NAMALWA (cell line): ENCODE data around the gene CMTM4.
"Not testable (repeated sequence)": the region's sequence is repeated elsewhere in the genome, so short reads cannot be mapped to it uniquely, and the experiment has no call there.

ENCODE experiments used
- DNase-seq: peaks from one replicate; pipeline ENCODE4 v3.0.0-alpha.2; 2015; ENCODE audit warnings: low spot score

Gene CMTM4

GRCh38 chr16:66641387-66641786 lies 55.2 kb downstream of the CMTM4 start:
- no peak for DNase-seq

- no peak for DNase-seq
These were observed 55.7 kb downstream of the CMTM4 start for GRCh38 chr16:66640724-66641314.

DNA sequence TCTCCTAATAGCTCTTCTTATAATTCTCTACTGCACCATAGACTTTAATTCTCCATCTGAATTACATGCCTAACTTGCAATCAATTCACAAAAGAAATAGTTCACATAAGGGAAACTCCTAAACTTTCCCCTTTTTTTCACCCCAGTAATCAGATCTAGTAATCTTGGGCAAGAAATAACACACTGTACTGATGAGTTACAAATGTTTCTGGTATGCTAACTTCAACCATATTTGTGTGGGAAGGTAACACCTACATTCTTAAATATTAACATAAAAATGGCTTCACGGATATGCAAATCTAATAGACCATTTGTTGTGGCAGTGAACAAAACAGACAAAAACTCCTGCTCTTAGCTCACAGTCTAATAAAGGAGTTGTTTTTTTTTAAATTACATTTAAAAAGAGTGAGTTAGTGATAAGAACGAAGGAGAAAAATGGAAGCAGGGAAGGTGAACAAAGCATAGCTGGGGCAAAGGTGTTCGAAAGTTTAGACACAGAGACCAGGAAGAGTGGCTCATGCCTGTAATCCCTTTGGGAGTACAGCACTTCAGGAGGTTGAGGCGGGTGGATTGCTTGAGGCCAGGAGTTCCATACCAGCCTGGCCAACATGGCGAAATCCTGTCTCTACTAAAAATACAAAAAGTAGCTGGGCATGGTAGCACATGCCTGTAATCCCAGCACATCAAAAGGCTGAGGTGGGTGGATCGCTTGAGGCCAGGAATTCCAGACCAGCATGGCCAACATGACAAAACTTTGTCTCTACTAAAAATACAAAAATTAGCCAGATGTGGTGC lies 57.3 kb downstream of the CMTM4 start:
- DNase-seq, result no peak

- no peak for DNase-seq
These were observed 58.7 kb downstream of the CMTM4 start for GRCh38 chr16:66637806-66638205.

DNA sequence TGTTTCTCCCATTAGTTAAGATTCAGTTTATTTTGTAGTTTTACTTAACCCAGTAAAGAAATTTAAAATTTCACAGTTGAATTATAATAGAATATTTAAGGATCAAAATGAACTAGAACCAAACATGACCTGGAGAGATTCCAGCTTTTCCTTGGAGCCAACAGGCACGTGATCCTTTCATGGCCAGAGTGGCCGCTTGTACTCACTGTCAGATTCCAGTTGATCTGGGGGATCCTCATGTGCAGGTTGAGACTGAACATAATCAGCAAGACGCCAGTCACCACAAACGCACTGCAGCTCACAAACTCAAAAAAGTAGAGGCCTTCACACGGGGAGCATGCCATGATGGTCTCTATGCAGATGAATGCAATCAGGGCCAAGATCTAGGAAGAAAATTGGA lies 60.3 kb downstream of the CMTM4 start:
- DNase-seq, result no peak

GRCh38 chr16:66635406-66635805 lies 61.1 kb downstream of the CMTM4 start:
- no peak for DNase-seq

- DNase-seq, result no peak
These were observed 61.9 kb downstream of the CMTM4 start for GRCh38 chr16:66634527-66635196.

GRCh38 chr16:66631558-66631957 lies 65.0 kb downstream of the CMTM4 start:
- DNase-seq, result not testable (repeated sequence)

DNA sequence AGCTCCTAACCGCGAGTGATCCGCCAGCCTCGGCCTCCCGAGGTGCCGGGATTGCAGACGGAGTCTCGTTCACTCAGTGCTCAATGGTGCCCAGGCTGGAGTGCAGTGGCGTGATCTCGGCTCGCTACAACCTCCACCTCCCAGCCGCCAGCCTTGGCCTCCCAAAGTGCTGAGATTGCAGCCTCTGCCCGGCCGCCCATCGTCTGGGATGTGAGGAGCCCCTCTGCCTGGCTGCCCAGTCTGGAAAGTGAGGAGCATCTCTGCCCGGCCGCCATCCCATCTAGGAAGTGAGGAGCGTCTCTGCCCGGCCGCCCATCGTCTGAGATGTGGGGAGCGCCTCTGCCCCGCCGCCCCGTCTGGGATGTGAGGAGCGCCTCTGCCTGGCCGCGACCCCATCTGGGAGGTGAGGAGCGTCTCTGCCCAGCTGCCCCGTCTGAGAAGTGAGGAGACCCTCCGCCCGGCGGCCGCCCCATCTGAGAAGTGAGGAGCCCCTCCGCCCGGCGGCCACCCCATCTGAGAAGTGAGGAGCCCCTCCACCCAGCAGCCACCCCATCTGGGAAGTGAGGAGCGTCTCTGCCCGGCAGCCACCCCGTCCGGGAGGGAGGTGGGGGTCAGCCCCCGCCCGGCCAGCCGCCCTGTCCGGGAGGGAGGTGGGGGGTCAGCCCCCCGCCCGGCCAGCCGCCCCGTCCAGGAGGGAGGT lies 65.8 kb downstream of the CMTM4 start:
- DNase-seq, result not testable (repeated sequence)

DNA sequence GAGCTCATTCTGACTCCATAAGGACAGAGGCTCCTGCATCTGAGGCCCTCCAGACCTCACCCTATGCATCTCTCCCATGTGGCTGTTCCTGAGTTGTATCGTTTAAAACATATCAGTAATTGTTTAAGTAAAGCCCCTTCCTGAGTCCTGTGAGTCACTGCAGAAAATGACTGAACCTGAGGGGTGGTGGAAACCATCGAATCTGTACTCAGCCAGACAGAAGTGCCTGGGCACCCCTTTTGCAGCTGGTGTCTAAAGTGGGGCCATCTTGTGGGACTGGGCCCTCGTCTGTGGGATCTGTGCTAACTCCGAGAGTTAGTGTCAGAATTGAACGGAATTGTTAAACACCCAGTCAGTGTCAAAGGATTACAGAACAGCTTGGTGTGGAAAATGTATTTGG lies 66.7 kb downstream of the CMTM4 start:
- no peak for DNase-seq

- not testable (repeated sequence) for DNase-seq
These were observed 68.7 kb downstream of the CMTM4 start for GRCh38 chr16:66627611-66628378.

GRCh38 chr16:66623755-66624154 lies 72.8 kb downstream of the CMTM4 start:
- DNase-seq, result no peak

DNA sequence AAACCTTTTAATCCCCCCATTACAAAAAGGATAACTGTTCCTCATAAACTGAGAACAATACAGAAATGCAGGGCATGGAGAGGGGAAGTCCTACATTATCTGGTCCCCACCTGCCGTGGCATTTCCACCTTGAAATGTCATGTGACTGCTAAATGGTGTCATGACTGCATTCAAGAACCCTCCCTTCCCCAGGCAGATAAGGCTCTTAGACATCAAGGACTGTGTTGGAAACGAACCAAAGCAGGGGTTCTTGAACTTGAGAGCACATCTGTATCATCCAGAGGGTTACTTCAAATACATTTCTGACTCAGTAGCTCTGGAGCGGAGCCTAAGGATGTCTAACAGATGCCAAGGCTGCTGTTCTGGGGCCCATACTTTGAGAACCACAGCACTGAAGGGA lies 73.7 kb downstream of the CMTM4 start:
- DNase-seq, result no peak

DNA sequence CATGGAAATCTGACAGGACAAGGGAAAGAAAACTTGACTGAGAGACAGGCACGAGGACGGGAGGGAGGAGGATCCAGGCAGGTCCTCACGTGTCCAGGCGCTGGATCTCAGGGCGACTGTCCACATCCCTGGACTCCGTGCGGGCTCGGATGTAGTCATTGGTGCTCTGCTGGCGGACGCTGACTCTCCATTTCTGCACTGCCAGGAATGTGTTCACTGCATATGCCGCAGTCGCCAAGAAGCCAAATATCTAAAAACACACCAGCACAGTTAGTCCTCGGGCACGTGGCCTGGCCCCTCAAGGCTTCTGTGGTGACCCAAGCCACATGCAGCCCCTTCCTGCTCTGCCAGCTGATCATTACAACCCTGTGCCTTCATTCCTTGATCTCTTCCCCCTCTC lies 74.6 kb downstream of the CMTM4 start:
- no peak for DNase-seq

GRCh38 chr16:66620429-66620795 lies 76.1 kb downstream of the CMTM4 start:
- no peak for DNase-seq

DNA sequence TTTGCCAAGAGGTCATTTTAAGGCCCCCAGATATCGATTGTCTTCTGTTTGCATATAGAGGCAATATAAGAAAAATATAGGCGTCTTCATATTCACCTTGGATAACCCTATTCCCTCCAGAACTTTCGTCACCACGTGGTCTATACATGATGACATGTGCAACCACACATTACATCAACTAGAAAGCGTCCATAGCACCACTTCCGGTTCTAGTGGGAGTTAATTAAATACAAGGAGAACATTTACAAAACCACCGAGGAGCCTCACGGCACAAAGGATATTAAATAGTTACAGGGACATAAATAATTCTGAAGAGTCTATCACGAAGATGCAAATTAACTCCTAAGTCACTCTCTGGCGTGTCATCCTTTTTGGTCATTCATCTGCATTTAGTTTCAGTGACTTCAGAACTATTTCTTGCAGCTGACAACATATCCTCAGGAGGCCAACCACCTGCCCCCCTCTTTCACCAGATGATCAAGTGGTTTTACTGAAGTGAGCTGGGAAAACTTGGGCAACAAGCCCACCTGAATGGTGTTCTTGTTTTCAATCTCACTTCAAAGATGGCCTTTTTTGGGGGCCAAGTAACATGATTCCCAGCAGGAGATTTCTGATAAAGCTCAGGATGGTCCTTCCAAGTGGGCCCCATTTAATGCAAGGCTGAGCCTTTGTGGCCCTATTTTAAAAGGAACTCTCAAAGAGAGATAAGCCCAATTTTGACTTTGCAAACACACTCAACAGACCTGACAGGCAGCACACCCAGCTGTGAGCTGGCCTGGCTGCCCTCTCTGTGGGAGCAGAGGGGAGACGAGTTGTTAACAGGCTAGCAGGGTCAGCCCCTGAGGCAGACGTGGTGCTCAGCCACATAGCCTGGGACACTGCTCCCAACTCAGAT lies 76.8 kb downstream of the CMTM4 start:
- DNase-seq, result peak; percentile 42

DNA sequence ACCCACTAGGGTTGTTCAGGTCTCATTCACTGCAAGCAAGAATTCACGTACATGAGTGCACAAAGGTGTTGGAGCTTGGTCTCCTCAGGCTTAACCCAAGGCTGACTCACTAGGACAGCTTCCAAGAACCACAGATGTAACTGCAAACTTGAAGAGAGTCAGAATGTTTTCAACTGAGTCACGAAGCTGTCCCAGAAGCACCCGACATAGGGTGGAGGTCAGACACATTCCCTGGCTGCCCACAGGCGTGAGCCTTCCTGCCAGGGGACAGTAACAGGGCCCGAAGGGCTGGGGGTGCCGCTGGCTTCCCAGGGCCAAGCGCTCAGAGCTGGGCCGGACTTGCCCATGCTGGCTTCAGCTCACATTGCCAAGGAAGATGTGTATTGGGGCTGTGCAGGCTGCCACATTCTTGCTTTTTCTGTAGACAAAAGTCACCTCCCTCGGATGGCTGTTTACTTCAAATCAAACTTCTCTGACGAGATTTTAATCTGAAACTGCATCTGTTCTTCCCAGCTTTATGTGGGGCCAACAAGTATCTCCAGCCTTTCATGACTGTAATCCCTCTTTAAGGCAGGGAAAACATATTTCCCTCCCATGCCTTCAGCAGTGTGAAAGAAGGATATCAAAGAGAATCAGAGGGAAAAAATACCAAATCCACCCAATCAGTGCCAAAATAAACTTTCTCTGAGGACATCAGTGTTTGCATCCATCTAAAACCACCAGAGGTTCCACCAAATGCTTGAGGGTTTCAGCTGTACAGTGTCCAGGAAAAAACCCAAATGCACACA lies 77.8 kb downstream of the CMTM4 start:
- no peak for DNase-seq

DNA sequence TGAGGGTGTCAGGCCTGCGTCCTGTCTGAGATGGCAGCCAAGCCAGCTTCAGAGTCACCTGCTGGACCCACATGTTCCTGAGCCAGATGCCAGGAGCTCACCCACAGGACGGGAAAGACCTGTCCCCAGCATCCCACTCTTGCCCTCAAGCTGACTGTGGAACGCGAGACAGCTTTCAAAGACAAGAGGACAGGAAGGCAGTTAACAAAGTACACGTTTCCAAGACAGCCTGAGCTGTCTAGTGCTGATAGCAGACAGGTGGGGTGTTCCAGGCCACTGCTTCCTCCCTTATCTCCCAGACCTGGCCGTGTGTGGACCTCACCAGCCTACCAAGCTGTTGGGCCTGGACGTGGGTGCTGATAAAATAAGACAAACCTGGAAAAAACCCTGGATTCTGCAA lies 78.8 kb downstream of the CMTM4 start:
- no peak for DNase-seq

GRCh38 chr16:66617010-66617434 lies 79.5 kb downstream of the CMTM4 start:
- no peak for DNase-seq

DNA sequence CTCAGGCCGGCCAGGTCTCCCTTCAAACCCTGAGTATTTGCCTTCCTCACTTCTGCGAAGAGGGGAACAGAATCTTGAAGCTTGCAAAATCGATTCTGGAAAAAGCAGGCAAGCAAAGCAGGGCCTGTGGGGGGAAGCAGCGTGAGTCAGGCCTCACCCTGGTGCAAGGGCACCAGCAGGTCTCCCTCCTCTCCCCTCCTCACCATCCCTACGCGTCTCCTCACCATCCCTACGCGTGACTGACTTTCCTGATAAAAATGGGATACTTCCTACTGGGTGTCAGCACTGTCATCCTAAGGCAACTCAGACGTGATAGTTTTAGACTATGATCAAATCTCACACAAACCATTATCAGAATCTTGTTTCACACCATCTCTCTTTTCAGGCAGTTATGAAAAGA lies 80.0 kb downstream of the CMTM4 start:
- no peak for DNase-seq
